Measurements from ENCODE around the gene SCN2B.

DNA sequence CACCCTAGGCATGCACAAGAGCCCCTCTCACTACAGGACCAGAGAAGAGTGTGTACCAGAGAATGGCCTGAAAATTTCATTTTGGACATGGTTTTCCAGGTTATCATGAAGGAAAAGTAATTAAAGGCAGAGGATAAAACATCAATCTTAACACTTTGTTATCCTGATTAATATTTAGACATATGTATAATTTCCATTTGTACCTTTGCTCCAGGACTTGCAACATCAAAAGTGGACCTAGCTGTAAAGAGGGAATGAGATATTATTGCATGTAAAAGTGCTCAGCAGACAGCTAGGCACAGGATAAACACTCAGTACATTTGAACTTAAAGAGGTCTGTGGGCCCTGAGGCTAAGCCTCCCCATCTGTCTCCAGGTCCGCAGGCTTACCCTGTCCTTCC lies 21.8 kb downstream of the SCN2B start:
- no peak for TF ChIP-seq POLR2A (IDR thresholded peaks at IDR 0.05)
- TF ChIP-seq, protein P1, sequence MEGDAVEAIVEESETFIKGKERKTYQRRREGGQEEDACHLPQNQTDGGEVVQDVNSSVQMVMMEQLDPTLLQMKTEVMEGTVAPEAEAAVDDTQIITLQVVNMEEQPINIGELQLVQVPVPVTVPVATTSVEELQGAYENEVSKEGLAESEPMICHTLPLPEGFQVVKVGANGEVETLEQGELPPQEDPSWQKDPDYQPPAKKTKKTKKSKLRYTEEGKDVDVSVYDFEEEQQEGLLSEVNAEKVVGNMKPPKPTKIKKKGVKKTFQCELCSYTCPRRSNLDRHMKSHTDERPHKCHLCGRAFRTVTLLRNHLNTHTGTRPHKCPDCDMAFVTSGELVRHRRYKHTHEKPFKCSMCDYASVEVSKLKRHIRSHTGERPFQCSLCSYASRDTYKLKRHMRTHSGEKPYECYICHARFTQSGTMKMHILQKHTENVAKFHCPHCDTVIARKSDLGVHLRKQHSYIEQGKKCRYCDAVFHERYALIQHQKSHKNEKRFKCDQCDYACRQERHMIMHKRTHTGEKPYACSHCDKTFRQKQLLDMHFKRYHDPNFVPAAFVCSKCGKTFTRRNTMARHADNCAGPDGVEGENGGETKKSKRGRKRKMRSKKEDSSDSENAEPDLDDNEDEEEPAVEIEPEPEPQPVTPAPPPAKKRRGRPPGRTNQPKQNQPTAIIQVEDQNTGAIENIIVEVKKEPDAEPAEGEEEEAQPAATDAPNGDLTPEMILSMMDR (IDR thresholded peaks at IDR 0.05 in 8 of 11, conservative IDR thresholded peaks at IDR 0.05 in 3 of 11), result no peak
- no peak for TF ChIP-seq POLR2AphosphoS5 (IDR thresholded peaks at IDR 0.05)
